ENCODE results near the gene PCSK7.

The PCSK7 gene

DNA sequence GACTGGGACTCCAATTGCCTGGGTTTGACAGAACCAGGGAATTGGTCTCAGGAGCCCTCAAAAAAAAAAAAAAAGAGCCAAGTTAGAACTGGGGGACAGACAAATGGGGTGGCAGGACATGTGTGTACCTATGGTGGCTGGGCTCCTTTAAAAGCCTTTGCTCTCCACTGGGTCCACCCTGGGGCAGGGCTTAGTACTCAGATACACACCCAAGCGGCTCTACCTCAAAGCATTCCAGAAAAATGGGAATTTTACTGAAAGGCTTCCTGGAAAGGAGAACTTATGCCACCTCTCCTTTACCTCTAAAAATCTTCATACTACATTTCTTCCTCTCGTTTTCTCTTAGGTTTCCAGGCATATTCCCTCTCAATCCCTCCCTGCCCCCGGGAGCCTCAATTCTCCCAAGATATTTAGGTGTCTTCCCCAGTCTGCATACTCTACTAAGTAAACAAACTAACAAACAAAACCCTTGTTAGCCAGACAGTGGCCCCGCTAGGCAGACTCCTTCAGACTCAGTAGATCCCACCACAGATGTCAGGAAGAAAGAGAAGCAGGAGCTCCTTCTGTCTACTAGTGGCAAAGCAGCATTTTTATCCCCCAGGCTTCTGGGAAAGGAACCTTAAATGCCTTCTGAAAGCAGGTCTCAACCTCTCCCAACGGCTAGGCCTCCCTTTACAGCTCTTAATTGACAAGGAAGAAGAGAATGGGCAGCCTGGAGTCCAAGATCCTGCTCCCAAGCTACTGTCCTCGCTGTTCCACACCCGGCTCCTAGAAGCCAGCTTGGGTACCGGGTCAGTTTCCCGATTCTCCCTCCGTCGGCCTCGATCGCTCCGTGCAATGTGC is 653 bp downstream of the PCSK7 start:
- DNase-seq (ENCODE audit: low spot score) = no peak

GRCh38 chr11:117230286-117230961 is 1.4 kb downstream of the PCSK7 start:
- DNase-seq (ENCODE audit: low spot score) = no peak

DNA sequence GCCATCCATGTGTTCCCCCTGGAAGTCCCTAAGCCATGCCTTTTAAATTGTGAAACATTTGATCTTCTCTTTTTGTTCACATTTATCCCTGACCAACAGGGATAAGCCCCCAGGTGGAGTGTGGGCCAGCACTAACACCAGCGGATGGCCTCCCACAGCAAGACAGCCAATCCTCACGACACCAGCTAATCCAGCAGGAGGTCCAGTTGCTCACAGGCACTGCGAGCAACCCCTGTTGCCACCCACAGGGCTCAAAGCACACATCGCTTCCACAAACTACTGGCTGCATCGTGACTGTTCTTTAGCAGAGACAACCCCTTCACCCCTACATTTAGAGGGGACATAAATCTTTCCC is 2.0 kb downstream of the PCSK7 start:
- no peak for DNase-seq (ENCODE audit: low spot score)

DNA sequence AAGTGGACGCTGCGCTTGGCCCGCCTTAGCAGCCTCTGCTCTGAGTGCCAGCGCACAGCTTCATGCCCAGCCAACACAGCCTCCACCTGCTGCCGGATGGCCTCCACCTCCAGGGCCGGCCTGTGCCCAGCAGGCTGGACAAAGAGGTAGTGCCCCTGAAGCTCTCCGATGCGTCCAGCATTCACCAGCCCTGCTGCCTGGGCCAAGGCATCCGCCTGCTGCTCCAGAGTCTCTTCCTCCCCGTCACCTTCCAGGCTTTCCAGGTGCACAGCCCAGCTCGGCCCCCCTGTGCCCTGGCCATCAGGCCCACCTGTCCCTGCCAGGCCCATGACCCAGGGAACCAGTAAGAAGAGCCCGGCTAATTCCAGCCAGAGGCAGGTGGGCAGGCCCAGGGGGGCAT is 2.5 kb downstream of the PCSK7 start:
- no peak for DNase-seq (ENCODE audit: low spot score)

- DNase-seq (ENCODE audit: low spot score) = no peak
Observed at GRCh38 chr11:117228091-117228490, 3.8 kb downstream of the PCSK7 start.

- DNase-seq (ENCODE audit: low spot score) = peak; percentile 73
Observed at GRCh38 chr11:117226388-117227385, 5.2 kb downstream of the PCSK7 start.

- DNase-seq (ENCODE audit: low spot score) = no peak
Observed at GRCh38 chr11:117225553-117226170, 6.2 kb downstream of the PCSK7 start.

- no peak for DNase-seq (ENCODE audit: low spot score)
Observed at GRCh38 chr11:117223741-117224689, 7.9 kb downstream of the PCSK7 start.

GRCh38 chr11:117222991-117223740 is 8.7 kb downstream of the PCSK7 start:
- no peak for DNase-seq (ENCODE audit: low spot score)

DNA sequence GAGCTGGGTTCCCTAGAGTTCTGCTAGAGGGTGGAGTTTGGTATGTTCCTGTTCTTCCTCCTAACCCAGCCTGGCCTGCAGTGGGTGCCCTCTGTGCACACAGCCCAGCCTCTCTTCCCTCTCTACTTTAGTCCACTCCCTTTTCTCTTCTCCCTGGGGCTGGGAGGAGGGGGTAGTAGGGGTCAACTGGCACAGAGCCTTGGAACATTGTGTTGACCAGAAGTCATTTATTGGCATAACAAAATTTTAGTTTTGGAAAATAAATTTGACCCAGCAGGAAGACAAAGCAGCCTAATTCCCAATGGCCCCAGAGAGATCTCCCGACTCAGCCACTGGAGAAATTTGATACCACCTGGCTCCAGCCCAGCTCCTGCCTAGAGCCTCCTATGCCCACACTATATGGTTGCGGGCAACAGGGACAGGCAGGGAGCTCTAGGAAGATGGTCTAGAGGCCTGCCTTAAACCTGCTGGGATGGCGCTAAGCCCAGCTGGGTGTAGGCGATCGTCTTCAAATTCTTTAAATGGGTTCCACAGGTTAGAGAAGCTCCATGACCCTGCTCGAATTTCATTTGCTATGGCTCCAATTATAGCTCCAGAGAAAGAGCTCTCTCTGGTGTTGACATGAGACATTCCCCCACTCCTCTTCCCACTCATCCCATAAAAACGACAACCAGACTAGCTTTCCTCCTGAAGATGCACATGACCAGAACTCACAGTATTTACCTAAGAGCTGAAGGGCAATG is 9.9 kb downstream of the PCSK7 start:
- peak; percentile 66 for DNase-seq (ENCODE audit: low spot score)

GRCh38 chr11:117220999-117221774 is 10.7 kb downstream of the PCSK7 start:
- DNase-seq (ENCODE audit: low spot score) = no peak

DNA sequence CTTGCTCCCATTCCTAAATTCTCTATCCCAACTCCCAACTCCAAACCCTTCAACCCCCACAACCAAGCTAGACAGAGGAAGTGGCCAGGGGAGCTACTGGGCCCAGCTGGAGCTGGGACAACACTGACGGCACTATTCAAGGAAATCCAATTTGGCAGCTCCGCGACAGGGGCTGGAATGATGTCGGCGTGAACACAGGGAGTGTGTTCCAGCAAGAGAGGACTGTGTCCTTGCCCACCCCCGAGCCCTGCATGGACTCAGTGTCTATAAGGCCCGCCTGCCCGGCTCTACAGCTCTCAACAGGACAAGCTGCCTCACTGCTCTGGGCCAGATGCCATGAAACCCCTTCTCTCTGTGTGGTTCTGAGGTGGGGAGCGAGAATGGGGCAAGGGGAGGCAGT is 11.3 kb downstream of the PCSK7 start:
- DNase-seq (ENCODE audit: low spot score) = no peak

DNA sequence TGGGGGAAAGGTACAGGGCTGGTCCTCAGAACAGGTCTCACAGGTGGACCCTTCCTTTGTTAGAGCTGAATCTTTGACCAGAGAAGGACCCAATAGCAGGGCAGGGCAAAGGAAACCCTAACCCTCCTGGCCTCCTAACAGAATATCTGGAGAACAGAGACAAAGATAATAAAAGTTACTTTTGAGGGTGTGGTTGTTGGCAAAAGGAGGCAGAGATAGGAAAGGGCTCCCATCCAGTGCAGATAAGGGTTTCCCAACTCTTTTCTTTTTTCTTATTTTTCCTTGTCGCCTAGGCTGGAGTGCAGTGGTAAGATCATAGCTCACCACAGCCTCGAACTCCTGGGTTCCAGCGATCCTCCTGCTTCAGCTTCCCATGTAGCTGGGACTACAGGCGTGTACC is 11.9 kb downstream of the PCSK7 start:
- DNase-seq (ENCODE audit: low spot score) = no peak

- no peak for DNase-seq (ENCODE audit: low spot score)
Observed at GRCh38 chr11:117219455-117219854, 12.4 kb downstream of the PCSK7 start.

- DNase-seq (ENCODE audit: low spot score) = no peak
Observed at GRCh38 chr11:117219001-117219400, 12.9 kb downstream of the PCSK7 start.

DNA sequence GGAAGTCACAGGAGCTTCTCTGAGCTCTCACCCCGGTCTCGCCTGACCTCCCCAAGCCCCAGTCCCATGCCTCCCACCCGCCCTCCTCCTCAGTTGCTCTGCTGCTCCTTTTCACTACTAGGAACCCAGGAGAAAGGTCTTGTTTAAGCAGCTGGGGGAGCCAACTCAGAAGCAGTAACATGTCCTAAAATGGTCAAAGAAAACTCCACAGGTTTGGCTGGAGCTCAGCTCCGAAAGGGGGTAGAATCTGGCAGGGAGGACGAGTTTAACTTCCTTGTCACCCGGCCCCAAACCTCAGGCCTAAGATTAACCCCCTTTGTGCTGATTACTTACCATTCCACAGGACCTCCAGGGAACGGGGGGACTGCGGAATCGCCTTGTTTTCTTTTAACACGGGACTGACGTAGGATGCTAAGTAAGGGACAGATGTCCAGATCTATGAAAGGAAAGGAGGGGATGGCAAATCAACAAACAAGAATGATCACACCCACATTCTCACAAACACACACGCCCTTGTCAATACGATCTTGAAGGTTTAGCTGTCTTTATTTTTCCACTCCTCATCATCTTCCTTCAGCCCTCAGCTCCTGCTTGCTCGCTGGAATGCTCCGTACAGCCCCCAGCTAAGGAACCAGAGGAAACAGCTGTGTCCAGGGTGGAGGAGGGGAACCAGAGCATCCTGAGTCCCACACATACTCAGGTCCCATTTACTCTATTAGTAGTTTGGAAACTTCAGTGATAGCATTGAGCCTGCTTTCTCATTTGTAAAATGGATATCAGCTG is 13.5 kb downstream of the PCSK7 start:
- DNase-seq (ENCODE audit: low spot score) = no peak

Data from D341Med (cell line).